Thoracic aorta (tissue), 2 donors: ENCODE results near the gene LRRK1. TPM values are rescaled to one million over a fixed set of nuclear protein-coding genes. Genes with fewer than 3 reads are reported as not detected.

Experiments
- ATAC-seq: fragments of 150-250 bp; one replicate; pipeline ENCODE4 v1.8.0; 2017; ENCODE audit warnings: low read depth; ENCODE audit not compliant: insufficient number of reproducible peaks, low FRiP score
- DNase-seq: peaks from one replicate; pipeline ENCODE4 v3.0.0-alpha.2; 2020; ENCODE audit warnings: low spot score
- H3K27ac ChIP-seq, 2 donors: fragments of 200-600 bp; sonication (generic); 1 replicate in 1 of 2; 2 replicates in 1 of 2; pipeline ENCODE4 v1.5.1; 2016; ENCODE audit warnings: mild to moderate bottlenecking in 2 of 2, moderate library complexity in 2 of 2
- H3K27me3 ChIP-seq: fragments of 200-600 bp; sonication (generic); replicated peaks from 2 replicates; pipeline ENCODE4 v1.6.0; 2016; ENCODE audit warnings: mild to moderate bottlenecking; ENCODE audit not compliant: insufficient read depth
- H3K36me3 ChIP-seq: fragments of 200-600 bp; sonication (generic); one replicate; pipeline ENCODE4 v1.5.1; 2016
- H3K4me1 ChIP-seq, 2 donors: fragments of 200-600 bp; sonication (generic); 1 replicate in 1 of 2; 2 replicates in 1 of 2; pipeline versions ENCODE4 v1.5.1 to v1.6.0; 2016; ENCODE audit warnings: low read depth in 2 of 2, mild to moderate bottlenecking in 1 of 2; ENCODE audit not compliant: control insufficient read depth in 1 of 2
- H3K4me3 ChIP-seq: fragments of 200-600 bp; sonication (generic); 2 replicates; pipeline ENCODE4 v1.5.1; 2016; ENCODE audit warnings: mild to moderate bottlenecking
- H3K9me3 ChIP-seq: fragments of 200-600 bp; sonication (generic); 2 replicates; pipeline ENCODE4 v1.5.1; 2016
- CTCF ChIP-seq: fragments of 200-600 bp; sonication (generic); IDR thresholded peaks from one replicate; pipeline ENCODE4 v1.5.1; 2019; ENCODE audit warnings: antibody characterized with exemption
- total RNA-seq, 2 donors: library from RNA; depleted of rRNA; stranded (reverse); fragments of >200 nt; gene quantifications; one replicate each; pipeline versions ENCODE4 v1.1.0 to v1.2.3, GENCODE V29; 2016

LRRK1 gene
- total RNA-seq, 2 donors from 2014 or later, result 17.2 to 47.1 TPM

- no peak for ATAC-seq
Measured at GRCh38 chr15:101086394-101087171, 167.4 kb downstream of the LRRK1 start.

GRCh38 chr15:101087172-101087769, 168.1 kb downstream of the LRRK1 start:
- Histone ChIP-seq H3K4me1 (peaks cover 0 to 28% of the 10 kb centered on the region in 2 donors), H3K9me3 (no peaks in the 10 kb centered on the region), H3K36me3 (no peaks in the 10 kb centered on the region), H3K27ac (no peak overlapping the region), H3K27me3 (no peaks in the 10 kb centered on the region), H3K4me3 (no peak overlapping the region)
- TF ChIP-seq CTCF, result no peak
- no peak for DNase-seq
- no peak for ATAC-seq

More at GRCh38 chr15:101086394-101087171, 167.4 kb downstream of the LRRK1 start:
- Histone ChIP-seq H3K4me3 (no peak overlapping the region), H3K27ac (no peak overlapping the region), H3K4me1 (peaks cover 0 to 28% of the 10 kb centered on the region in 2 donors), H3K27me3 (no peaks in the 10 kb centered on the region), H3K36me3 (no peaks in the 10 kb centered on the region), H3K9me3 (no peaks in the 10 kb centered on the region)
- no peak for DNase-seq
- TF ChIP-seq CTCF, result no peak

GRCh38 chr15:101088271-101088670, 169.1 kb downstream of the LRRK1 start:
- peaks cover 0 to 28% of the 10 kb centered on the region in 2 donors for H3K4me1 ChIP-seq
- no peak overlapping the region for H3K4me3 ChIP-seq
- no peaks in the 10 kb centered on the region for H3K9me3 ChIP-seq
- no peaks in the 10 kb centered on the region for H3K27me3 ChIP-seq
- no peak for TF ChIP-seq CTCF
- no peaks in the 10 kb centered on the region for H3K36me3 ChIP-seq
- DNase-seq (no peak), ATAC-seq (no peak)
- H3K27ac ChIP-seq, result no peak overlapping the region

- Histone ChIP-seq H3K36me3 (no peaks in the 10 kb centered on the region), H3K27me3 (no peaks in the 10 kb centered on the region), H3K27ac (peak overlapping the region; percentile 25 to 39), H3K4me3 (peak overlapping the region; percentile 65), H3K9me3 (no peaks in the 10 kb centered on the region), H3K4me1 (peaks cover 0 to 28% of the 10 kb centered on the region in 2 donors)
- peak; percentile 100 for TF ChIP-seq CTCF
- no peak for DNase-seq
- ATAC-seq, result peak; percentile 21
Measured at GRCh38 chr15:101088788-101089578, 169.8 kb downstream of the LRRK1 start.
